ENCODE results near the gene INPP5A.

- TF ChIP-seq POLR2AphosphoS5 (IDR thresholded peaks at IDR 0.05; ENCODE audit: low read depth, low read length) (no peak), POLR2A (IDR thresholded peaks at IDR 0.05; ENCODE audit: low read depth, low read length) (no peak), TAF1 (IDR thresholded peaks at IDR 0.05; ENCODE audit: low read depth, low read length) (no peak), PAX5 (IDR thresholded peaks at IDR 0.05; ENCODE audit: insufficient read depth, low read length, severe bottlenecking) (no peak)
Observed at GRCh38 chr10:132770061-132771021, 232.8 kb downstream of the INPP5A start.
